Neural progenitor cell (in vitro differentiated cells): ENCODE measurements around the gene SELENOH. TPM values are rescaled to one million over a fixed set of nuclear protein-coding genes. Genes with fewer than 3 reads are reported as not detected.
"Not testable (repeated sequence)": the region's sequence is repeated elsewhere in the genome, so short reads cannot be mapped to it uniquely, and the experiment has no call there.

Experiments used
- DNase-seq: peaks from one replicate; pipeline ENCODE4 v3.0.0-alpha.2; 2016; ENCODE audit warnings: low spot score
- H2AFZ ChIP-seq: fragments of 200-600 bp; sonication (generic); replicated peaks from 2 replicates; pipeline ENCODE4 v1.6.1; 2016; ENCODE audit warnings: antibody characterized with exemption
- H3F3A ChIP-seq: fragments of 200-600 bp; sonication (generic); 2 replicates; pipeline ENCODE4 v1.6.1; 2016; ENCODE audit warnings: antibody characterized with exemption, low read depth
- H3K27ac ChIP-seq: fragments of 200-600 bp; sonication (generic); 2 replicates; pipeline ENCODE4 v1.5.1; 2016; ENCODE audit warnings: mild to moderate bottlenecking
- H3K27me3 ChIP-seq: fragments of 200-600 bp; sonication (generic); 2 replicates; pipeline ENCODE4 v1.6.1; 2016; ENCODE audit warnings: mild to moderate bottlenecking, moderate library complexity
- H3K36me3 ChIP-seq: fragments of 200-600 bp; sonication (generic); 2 replicates; pipeline ENCODE4 v1.5.1; 2016
- H3K4me1 ChIP-seq: fragments of 200-600 bp; sonication (generic); 2 replicates; pipeline ENCODE4 v1.6.1; 2016; ENCODE audit warnings: mixed run types
- H3K4me2 ChIP-seq: fragments of 200-600 bp; sonication (generic); 2 replicates; pipeline ENCODE4 v1.6.1; 2016
- H3K4me3 ChIP-seq: fragments of 200-600 bp; sonication (generic); 2 replicates; pipeline ENCODE4 v1.5.1; 2016
- H3K79me2 ChIP-seq: fragments of 200-600 bp; sonication (generic); 2 replicates; pipeline ENCODE4 v1.6.1; 2016; ENCODE audit warnings: low read depth
- H3K9ac ChIP-seq: fragments of 200-600 bp; sonication (generic); 2 replicates; pipeline ENCODE4 v1.6.1; 2016
- H3K9me3 ChIP-seq: fragments of 200-600 bp; sonication (generic); 2 replicates; pipeline ENCODE4 v1.5.1; 2016; ENCODE audit warnings: low read depth
- H4K20me1 ChIP-seq: fragments of 200-600 bp; sonication (generic); 2 replicates; pipeline ENCODE4 v1.6.1; 2016; ENCODE audit warnings: low read depth
- H3K27ac Mint-ChIP-seq: 3 replicates; pipeline ENCODE4 v1.8.0; 2021; ENCODE audit warnings: mixed read lengths
- H3K27me3 Mint-ChIP-seq: 2 replicates; pipeline ENCODE4 v1.8.0; 2022; ENCODE audit warnings: low read depth, mild to moderate bottlenecking, inconsistent platforms, moderate library complexity, mixed read lengths; ENCODE audit not compliant: insufficient read depth
- H3K36me3 Mint-ChIP-seq: 3 replicates; pipeline ENCODE4 v1.8.0; 2021; ENCODE audit warnings: mixed read lengths
- H3K4me1 Mint-ChIP-seq: 3 replicates; pipeline ENCODE4 v1.8.0; 2021; ENCODE audit warnings: mixed read lengths
- H3K4me3 Mint-ChIP-seq: 3 replicates; pipeline ENCODE4 v1.8.0; 2021; ENCODE audit warnings: mild to moderate bottlenecking, moderate library complexity, mixed read lengths
- H3K9me3 Mint-ChIP-seq: 3 replicates; pipeline ENCODE4 v1.8.0; 2020; ENCODE audit warnings: mixed read lengths
- EZH2 ChIP-seq: fragments of 200-600 bp; sonication (generic); IDR thresholded peaks from 2 replicates; pipeline ENCODE4 v1.6.1; 2017; ENCODE audit warnings: antibody characterized with exemption, mild to moderate bottlenecking, moderate library complexity
- EZH2phosphoT487 ChIP-seq: fragments of 200-600 bp; sonication (generic); IDR thresholded peaks from 2 replicates; pipeline ENCODE4 v1.6.1; 2017; ENCODE audit warnings: antibody characterized with exemption
- total RNA-seq: library from RNA; depleted of rRNA; stranded (reverse); fragments of >200 nt; gene quantifications from 2 replicates; pipeline ENCODE4 v1.2.3, GENCODE V29; 2015; ENCODE audit warnings: low replicate concordance
- TF ChIP-seq, protein P1 (sequence below): fragments of 200-600 bp; sonication (generic); IDR thresholded peaks from 2 replicates; pipeline ENCODE4 v1.5.1; 2017; ENCODE audit warnings: antibody characterized with exemption, mild to moderate bottlenecking

Gene SELENOH
- total RNA-seq, 1 donor from 2014 or later, result 164 TPM

- H4K20me1 ChIP-seq, result peaks cover 15% of the 10 kb centered on the region
- DNase-seq, result no peak
- H3K4me3 Mint-ChIP-seq, result peak overlapping the region; percentile 99
- H3K4me1 Mint-ChIP-seq, result peaks cover 24% of the 10 kb centered on the region
- peaks cover 2% of the 10 kb centered on the region for H3K27me3 Mint-ChIP-seq
- peaks cover 16% of the 10 kb centered on the region for H3K36me3 Mint-ChIP-seq
- no peak overlapping the region for H3K27ac ChIP-seq
- peaks cover 9% of the 10 kb centered on the region for H3K9me3 Mint-ChIP-seq
- H3K9ac ChIP-seq, result no peak overlapping the region
- peak overlapping the region; percentile 98 for H3K4me3 ChIP-seq
- peaks cover 12% of the 10 kb centered on the region for H3K4me1 ChIP-seq
- H3K36me3 ChIP-seq, result no peaks in the 10 kb centered on the region
- no peak overlapping the region for H2AFZ ChIP-seq
- H3K27ac Mint-ChIP-seq, result no peak overlapping the region
- peaks cover 64% of the 10 kb centered on the region for H3K79me2 ChIP-seq
- peaks cover 12% of the 10 kb centered on the region for H3F3A ChIP-seq
- H3K4me2 ChIP-seq, result peak overlapping the region; percentile 97
- H3K27me3 ChIP-seq, result no peaks in the 10 kb centered on the region
- H3K9me3 ChIP-seq, result no peaks in the 10 kb centered on the region
- no peak for TF ChIP-seq EZH2
- TF ChIP-seq, protein P1, sequence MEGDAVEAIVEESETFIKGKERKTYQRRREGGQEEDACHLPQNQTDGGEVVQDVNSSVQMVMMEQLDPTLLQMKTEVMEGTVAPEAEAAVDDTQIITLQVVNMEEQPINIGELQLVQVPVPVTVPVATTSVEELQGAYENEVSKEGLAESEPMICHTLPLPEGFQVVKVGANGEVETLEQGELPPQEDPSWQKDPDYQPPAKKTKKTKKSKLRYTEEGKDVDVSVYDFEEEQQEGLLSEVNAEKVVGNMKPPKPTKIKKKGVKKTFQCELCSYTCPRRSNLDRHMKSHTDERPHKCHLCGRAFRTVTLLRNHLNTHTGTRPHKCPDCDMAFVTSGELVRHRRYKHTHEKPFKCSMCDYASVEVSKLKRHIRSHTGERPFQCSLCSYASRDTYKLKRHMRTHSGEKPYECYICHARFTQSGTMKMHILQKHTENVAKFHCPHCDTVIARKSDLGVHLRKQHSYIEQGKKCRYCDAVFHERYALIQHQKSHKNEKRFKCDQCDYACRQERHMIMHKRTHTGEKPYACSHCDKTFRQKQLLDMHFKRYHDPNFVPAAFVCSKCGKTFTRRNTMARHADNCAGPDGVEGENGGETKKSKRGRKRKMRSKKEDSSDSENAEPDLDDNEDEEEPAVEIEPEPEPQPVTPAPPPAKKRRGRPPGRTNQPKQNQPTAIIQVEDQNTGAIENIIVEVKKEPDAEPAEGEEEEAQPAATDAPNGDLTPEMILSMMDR, result no peak
- TF ChIP-seq EZH2phosphoT487, result no peak
Observed at GRCh38 chr11:57713835-57714234, 27.5 kb upstream of the SELENOH start.

DNA sequence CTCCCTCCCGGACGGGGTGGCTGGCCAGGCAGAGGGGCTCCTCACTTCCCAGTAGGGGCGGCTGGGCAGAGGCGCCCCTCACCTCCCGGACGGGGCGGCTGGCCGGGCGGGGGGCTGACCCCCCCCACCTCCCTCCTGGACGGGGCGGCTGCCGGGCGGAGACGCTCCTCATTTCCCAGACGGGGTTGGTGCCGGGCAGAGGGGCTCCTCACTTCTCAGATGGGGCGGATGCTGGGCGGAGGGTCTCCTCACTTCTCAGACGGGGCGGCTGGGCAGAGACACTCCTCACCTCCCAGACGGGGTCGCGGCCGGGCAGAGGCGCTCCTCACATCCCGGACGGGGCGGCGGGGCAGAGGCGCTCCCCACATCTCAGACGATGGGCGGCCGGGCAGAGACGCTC is 24.6 kb upstream of the SELENOH start:
- peaks cover 18% of the 10 kb centered on the region for H3K36me3 Mint-ChIP-seq
- not testable (repeated sequence) for H3K4me1 ChIP-seq, H3K4me2 ChIP-seq, H3K4me3 Mint-ChIP-seq, H3F3A ChIP-seq, H2AFZ ChIP-seq, DNase-seq, H3K27ac ChIP-seq, H3K27me3 ChIP-seq, H3K9me3 ChIP-seq, H3K36me3 ChIP-seq, H4K20me1 ChIP-seq, H3K27me3 Mint-ChIP-seq, H3K9ac ChIP-seq, H3K27ac Mint-ChIP-seq, H3K4me3 ChIP-seq, H3K9me3 Mint-ChIP-seq
- H3K79me2 ChIP-seq, result peaks cover 73% of the 10 kb centered on the region
- peaks cover 15% of the 10 kb centered on the region for H3K4me1 Mint-ChIP-seq

GRCh38 chr11:57727185-57727584 is 14.1 kb upstream of the SELENOH start:
- no peaks in the 10 kb centered on the region for H3K27me3 ChIP-seq
- no peaks in the 10 kb centered on the region for H3K9me3 Mint-ChIP-seq
- H3K27ac ChIP-seq, result no peak overlapping the region
- H3K4me1 Mint-ChIP-seq, result no peaks in the 10 kb centered on the region
- H3K4me2 ChIP-seq, result no peak overlapping the region
- H3K36me3 ChIP-seq, result no peaks in the 10 kb centered on the region
- H3F3A ChIP-seq, result peaks cover 13% of the 10 kb centered on the region
- no peak for DNase-seq
- peaks cover 8% of the 10 kb centered on the region for H3K4me1 ChIP-seq
- no peaks in the 10 kb centered on the region for H3K27me3 Mint-ChIP-seq
- no peaks in the 10 kb centered on the region for H3K9me3 ChIP-seq
- no peak overlapping the region for H3K9ac ChIP-seq
- no peak overlapping the region for H2AFZ ChIP-seq
- H3K4me3 ChIP-seq, result no peak overlapping the region
- peaks cover 8% of the 10 kb centered on the region for H4K20me1 ChIP-seq
- peaks cover 9% of the 10 kb centered on the region for H3K36me3 Mint-ChIP-seq
- no peak overlapping the region for H3K27ac Mint-ChIP-seq
- TF ChIP-seq, protein P1, result no peak
- TF ChIP-seq EZH2, result no peak
- no peak for TF ChIP-seq EZH2phosphoT487
- H3K4me3 Mint-ChIP-seq, result no peak overlapping the region
- H3K79me2 ChIP-seq, result peaks cover 88% of the 10 kb centered on the region

- Histone ChIP-seq H3K27me3 (no peaks in the 10 kb centered on the region), H3K4me2 (no peak overlapping the region), H3K9ac (no peak overlapping the region), H3K4me1 (peaks cover 8% of the 10 kb centered on the region), H3K36me3 (no peaks in the 10 kb centered on the region), H3K4me3 (no peak overlapping the region), H3K9me3 (no peaks in the 10 kb centered on the region), H3K27ac (peak overlapping the region; percentile 74), H4K20me1 (peaks cover 8% of the 10 kb centered on the region), H2AFZ (no peak overlapping the region), H3F3A (peaks cover 13% of the 10 kb centered on the region), H3K79me2 (peaks cover 82% of the 10 kb centered on the region)
- TF ChIP-seq EZH2phosphoT487 (no peak), EZH2 (no peak)
- TF ChIP-seq, protein P1, result no peak
- H3K27me3 Mint-ChIP-seq, result no peaks in the 10 kb centered on the region
- H3K4me1 Mint-ChIP-seq, result no peaks in the 10 kb centered on the region
- no peaks in the 10 kb centered on the region for H3K9me3 Mint-ChIP-seq
- no peak for DNase-seq
- H3K36me3 Mint-ChIP-seq, result peaks cover 9% of the 10 kb centered on the region
- no peak overlapping the region for H3K4me3 Mint-ChIP-seq
- H3K27ac Mint-ChIP-seq, result no peak overlapping the region
Observed at GRCh38 chr11:57728829-57729228, 12.5 kb upstream of the SELENOH start.
